ENCODE measurements around the gene RUNX2.

Gene RUNX2

GRCh38 chr6:45483501-45483900 lies 155.4 kb downstream of the RUNX2 start:
- DNase-seq (ENCODE audit: low spot score): no peak

- DNase-seq (ENCODE audit: low spot score): no peak
Measured at GRCh38 chr6:45486736-45487135, 158.6 kb downstream of the RUNX2 start.

- DNase-seq (ENCODE audit: low spot score): no peak
Measured at GRCh38 chr6:45487645-45488044, 159.5 kb downstream of the RUNX2 start.

GRCh38 chr6:45488269-45488668 lies 160.1 kb downstream of the RUNX2 start:
- no peak for DNase-seq (ENCODE audit: low spot score)

- DNase-seq (ENCODE audit: low spot score): no peak
Measured at GRCh38 chr6:45488889-45489288, 160.8 kb downstream of the RUNX2 start.

GRCh38 chr6:45491048-45491735 lies 163.1 kb downstream of the RUNX2 start:
- DNase-seq (ENCODE audit: low spot score): no peak

GRCh38 chr6:45491874-45492273 lies 163.7 kb downstream of the RUNX2 start:
- DNase-seq (ENCODE audit: low spot score): no peak

GRCh38 chr6:45493761-45494160 lies 165.6 kb downstream of the RUNX2 start:
- DNase-seq (ENCODE audit: low spot score): no peak

GRCh38 chr6:45494416-45495135 lies 166.4 kb downstream of the RUNX2 start:
- no peak for DNase-seq (ENCODE audit: low spot score)

GRCh38 chr6:45495429-45496084 lies 167.4 kb downstream of the RUNX2 start:
- DNase-seq (ENCODE audit: low spot score): no peak

GRCh38 chr6:45496085-45496433 lies 167.9 kb downstream of the RUNX2 start:
- no peak for DNase-seq (ENCODE audit: low spot score)

GRCh38 chr6:45498591-45498990 lies 170.5 kb downstream of the RUNX2 start:
- no peak for DNase-seq (ENCODE audit: low spot score)

GRCh38 chr6:45500924-45501816 lies 173.0 kb downstream of the RUNX2 start:
- peak; percentile 13 for DNase-seq (ENCODE audit: low spot score)

- no peak for DNase-seq (ENCODE audit: low spot score)
Measured at GRCh38 chr6:45502456-45502855, 174.3 kb downstream of the RUNX2 start.

- DNase-seq (ENCODE audit: low spot score): no peak
Measured at GRCh38 chr6:45504947-45505346, 176.8 kb downstream of the RUNX2 start.

- DNase-seq (ENCODE audit: low spot score): no peak
Measured at GRCh38 chr6:45505470-45505869, 177.3 kb downstream of the RUNX2 start.

- DNase-seq (ENCODE audit: low spot score): no peak
Measured at GRCh38 chr6:45507186-45507585, 179.1 kb downstream of the RUNX2 start.

GRCh38 chr6:45509426-45509825 lies 181.3 kb downstream of the RUNX2 start:
- DNase-seq (ENCODE audit: low spot score): no peak

- DNase-seq (ENCODE audit: low spot score): no peak
Measured at GRCh38 chr6:45512717-45513116, 184.6 kb downstream of the RUNX2 start.

GRCh38 chr6:45513213-45513618 lies 185.1 kb downstream of the RUNX2 start:
- no peak for DNase-seq (ENCODE audit: low spot score)

GRCh38 chr6:45513843-45514242 lies 185.7 kb downstream of the RUNX2 start:
- DNase-seq (ENCODE audit: low spot score): no peak
